GM23338 (cell line): ENCODE data around the gene KCNMA1.

Experiments used
- CREB1 ChIP-seq: fragments of 250-450 bp; sonication (Bioruptor Pico); IDR thresholded peaks from 2 replicates; pipeline ENCODE4 v1.5.0; 2020; ENCODE audit warnings: low read depth, mild to moderate bottlenecking, moderate library complexity
- CTCF ChIP-seq, 2 experiments: fragments of 200-600 bp in 1 of 2; sonication (generic) in 1 of 2; conservative IDR thresholded peaks; 2 replicates each; pipeline versions ENCODE4 v1.5.1 to v1.6.1; 2016 to 2017; ENCODE audit warnings: antibody characterized with exemption in 2 of 2, low read depth in 2 of 2, mild to moderate bottlenecking in 2 of 2, moderate library complexity in 1 of 2
- EZH2 ChIP-seq: fragments of 200-600 bp; sonication (generic); IDR thresholded peaks from one replicate; pipeline ENCODE4 v1.8.0; 2017; ENCODE audit warnings: antibody characterized with exemption, mild to moderate bottlenecking, low read depth; ENCODE audit not compliant: unreplicated experiment
- JUNB ChIP-seq: IDR thresholded peaks from one replicate; pipeline ENCODE4 v1.6.1; 2016; ENCODE audit warnings: antibody characterized with exemption; ENCODE audit not compliant: unreplicated experiment
- NANOG ChIP-seq: IDR thresholded peaks from 2 replicates; pipeline ENCODE4 v1.6.1; 2016; ENCODE audit warnings: antibody characterized with exemption, borderline replicate concordance
- POLR2AphosphoS5 ChIP-seq: IDR thresholded peaks from 2 replicates; pipeline ENCODE4 v1.6.1; 2016; ENCODE audit warnings: antibody characterized with exemption, low read depth
- REST ChIP-seq: IDR thresholded peaks from one replicate; pipeline ENCODE4 v1.6.1; 2018; ENCODE audit warnings: antibody characterized with exemption; ENCODE audit not compliant: unreplicated experiment
- ZNF114 ChIP-seq: fragments of 250-450 bp; sonication (Bioruptor Pico); IDR thresholded peaks from 2 replicates; pipeline ENCODE4 v1.5.0; 2020; ENCODE audit warnings: mild to moderate bottlenecking, moderate library complexity
- ZNF331 ChIP-seq: fragments of 250-450 bp; sonication (Bioruptor Pico); IDR thresholded peaks from 2 replicates; pipeline ENCODE4 v1.5.0; 2020; ENCODE audit warnings: low read depth, mild to moderate bottlenecking, moderate library complexity

- TF ChIP-seq EZH2 (no peak), CTCF (conservative IDR thresholded peaks at IDR 0.05; ENCODE audit: low read depth in 2 of 2) (no peak), JUNB (no peak), POLR2AphosphoS5 (no peak), ZNF331 (CRISPR knock-in tag) (no peak), REST (no peak), NANOG (no peak), CREB1 (CRISPR knock-in tag) (no peak), ZNF114 (CRISPR knock-in tag) (no peak)
Observed at GRCh38 chr10:77600640-77601039, 37.0 kb downstream of the KCNMA1 start.
